Subcutaneous adipose tissue (tissue), 4 donors: Measurements from ENCODE around the gene HS3ST6. TPM values are rescaled to one million over a fixed set of nuclear protein-coding genes. Genes with fewer than 3 reads are reported as not detected.

Experiments
- CTCF ChIP-seq: fragments of 450-650 bp; IDR thresholded peaks from one replicate; pipeline ENCODE4 v1.5.1; 2016; ENCODE audit warnings: low read depth, mild to moderate bottlenecking, control low read depth, antibody characterized with exemption, moderate library complexity
- total RNA-seq, 4 donors: library from RNA; depleted of rRNA; stranded (reverse); fragments of >200 nt; gene quantifications; one replicate each; pipeline ENCODE4 v1.1.0, GENCODE V29; 2016

HS3ST6 gene
- total RNA-seq, 4 donors from 2014 or later, result not detected

- TF ChIP-seq CTCF, result no peak
Measured at GRCh38 chr16:1947369-1947670, 29.1 kb upstream of the HS3ST6 start.

GRCh38 chr16:1946495-1947368 lies 28.5 kb upstream of the HS3ST6 start:
- TF ChIP-seq CTCF, result no peak

GRCh38 chr16:1945559-1946391 lies 27.6 kb upstream of the HS3ST6 start:
- no peak for TF ChIP-seq CTCF

GRCh38 chr16:1944612-1945199 lies 26.5 kb upstream of the HS3ST6 start:
- TF ChIP-seq CTCF, result no peak

GRCh38 chr16:1942810-1943726 lies 24.9 kb upstream of the HS3ST6 start, which contains the start of gene MSRB1:
MSRB1 (minus strand) TSS chr16:1943199; CDS start chr16:1943156, 43 bp downstream.
- TF ChIP-seq CTCF, result no peak

GRCh38 chr16:1942047-1942809 lies 24.0 kb upstream of the HS3ST6 start:
- TF ChIP-seq CTCF, result no peak
